IPS-20b (cell line): ENCODE results near the gene DDIT4.
"Not testable (repeated sequence)": the region's sequence is repeated elsewhere in the genome, so short reads cannot be mapped to it uniquely, and the experiment has no call there.

Experiments
- H3K27ac ChIP-seq: one replicate; pipeline ENCODE4 v1.5.1; 2013; ENCODE audit warnings: low read length
- H3K27me3 ChIP-seq: 2 replicates; pipeline ENCODE4 v1.6.1; 2013; ENCODE audit warnings: mild to moderate bottlenecking, low read length, inconsistent platforms; ENCODE audit not compliant: insufficient read depth
- H3K36me3 ChIP-seq: 2 replicates; pipeline ENCODE4 v1.6.1; 2013; ENCODE audit warnings: low read depth, mild to moderate bottlenecking, inconsistent platforms, low read length, moderate library complexity; ENCODE audit not compliant: insufficient read depth
- H3K4me1 ChIP-seq: 2 replicates; pipeline ENCODE4 v1.6.1; 2013; ENCODE audit warnings: mild to moderate bottlenecking, control low read depth, inconsistent platforms, low read length, moderate library complexity; ENCODE audit not compliant: insufficient read depth
- H3K4me3 ChIP-seq: 2 replicates; pipeline ENCODE4 v1.5.1; 2013; ENCODE audit warnings: mild to moderate bottlenecking, low read length, inconsistent platforms
- H3K9ac ChIP-seq: 2 replicates; pipeline ENCODE4 v1.6.1; 2013; ENCODE audit warnings: low read depth, mild to moderate bottlenecking, inconsistent platforms, low read length, moderate library complexity
- H3K9me3 ChIP-seq: 2 replicates; pipeline ENCODE4 v1.6.1; 2013; ENCODE audit warnings: mild to moderate bottlenecking, low read depth, low read length, inconsistent platforms; ENCODE audit not compliant: insufficient read depth

DDIT4 gene

GRCh38 chr10:72291019-72291532 lies 17.4 kb downstream of the DDIT4 start:
- Histone ChIP-seq H3K36me3 (no peaks in the 10 kb centered on the region), H3K4me1 (no peaks in the 10 kb centered on the region; the same call in 1 of the 2 replicates), H3K27me3 (no peaks in the 10 kb centered on the region), H3K9ac (no peak overlapping the region), H3K27ac (no peak overlapping the region), H3K9me3 (no peaks in the 10 kb centered on the region), H3K4me3 (no peak overlapping the region)

- Histone ChIP-seq H3K4me1 (no peaks in the 10 kb centered on the region; the same call in 1 of the 2 replicates), H3K27me3 (peaks cover 2% of the 10 kb centered on the region), H3K4me3 (no peak overlapping the region)
Observed at GRCh38 chr10:72292223-72292691, 18.5 kb downstream of the DDIT4 start.

GRCh38 chr10:72295330-72295910 lies 21.7 kb downstream of the DDIT4 start:
- Histone ChIP-seq H3K9ac (no peak overlapping the region), H3K4me1 (no peaks in the 10 kb centered on the region; the same call in 1 of the 2 replicates), H3K36me3 (no peaks in the 10 kb centered on the region), H3K4me3 (no peak overlapping the region), H3K27ac (no peak overlapping the region), H3K9me3 (no peaks in the 10 kb centered on the region), H3K27me3 (peaks cover 5% of the 10 kb centered on the region)

More at GRCh38 chr10:72292223-72292691, 18.5 kb downstream of the DDIT4 start:
- Histone ChIP-seq H3K36me3 (no peaks in the 10 kb centered on the region), H3K27ac (no peak overlapping the region), H3K9ac (no peak overlapping the region), H3K9me3 (no peaks in the 10 kb centered on the region)

- peak overlapping the region; percentile 84; the same call in 1 of the 2 replicates for H3K4me3 ChIP-seq
- H3K9ac ChIP-seq, H3K4me1 ChIP-seq, H3K36me3 ChIP-seq, H3K9me3 ChIP-seq, H3K27me3 ChIP-seq, H3K27ac ChIP-seq: not testable (repeated sequence)
Observed at GRCh38 chr10:72296829-72297280, 23.1 kb downstream of the DDIT4 start.

GRCh38 chr10:72297281-72297804 lies 23.6 kb downstream of the DDIT4 start:
- Histone ChIP-seq H3K4me1 (no peaks in the 10 kb centered on the region; the same call in 1 of the 2 replicates), H3K27me3 (peaks cover 5% of the 10 kb centered on the region), H3K36me3 (no peaks in the 10 kb centered on the region), H3K9me3 (no peaks in the 10 kb centered on the region), H3K4me3 (peak overlapping the region; percentile 84), H3K9ac (peak overlapping the region; percentile 72; the same call in 1 of the 2 replicates), H3K27ac (peak overlapping the region; percentile 32)

GRCh38 chr10:72297805-72298591 lies 24.3 kb downstream of the DDIT4 start:
- Histone ChIP-seq H3K27me3 (peaks cover 5% of the 10 kb centered on the region), H3K9me3 (no peaks in the 10 kb centered on the region), H3K4me3 (peak overlapping the region; percentile 84), H3K27ac (peak overlapping the region; percentile 32), H3K4me1 (no peaks in the 10 kb centered on the region; the same call in 1 of the 2 replicates), H3K36me3 (no peaks in the 10 kb centered on the region), H3K9ac (peak overlapping the region; percentile 72; the same call in 1 of the 2 replicates)

GRCh38 chr10:72298592-72299519 lies 25.1 kb downstream of the DDIT4 start:
- no peaks in the 10 kb centered on the region; the same call in 1 of the 2 replicates for H3K4me1 ChIP-seq
- no peaks in the 10 kb centered on the region for H3K36me3 ChIP-seq
- H3K9ac ChIP-seq, result peak overlapping the region; percentile 14; the same call in 1 of the 2 replicates
- peaks cover 5% of the 10 kb centered on the region for H3K27me3 ChIP-seq
- peak overlapping the region; percentile 84; the same call in 1 of the 2 replicates for H3K4me3 ChIP-seq
- no peaks in the 10 kb centered on the region for H3K9me3 ChIP-seq
- no peak overlapping the region for H3K27ac ChIP-seq

GRCh38 chr10:72303424-72304128 lies 29.9 kb downstream of the DDIT4 start:
- H3K4me3 ChIP-seq, result no peak overlapping the region
- no peaks in the 10 kb centered on the region for H3K4me1 ChIP-seq
- H3K9ac ChIP-seq, result no peak overlapping the region
- no peaks in the 10 kb centered on the region for H3K9me3 ChIP-seq
- no peaks in the 10 kb centered on the region for H3K27me3 ChIP-seq
- H3K36me3 ChIP-seq, result no peaks in the 10 kb centered on the region
- no peak overlapping the region for H3K27ac ChIP-seq

GRCh38 chr10:72306215-72306760 lies 32.6 kb downstream of the DDIT4 start:
- H3K36me3 ChIP-seq, result no peaks in the 10 kb centered on the region

GRCh38 chr10:72307711-72308110 lies 34.0 kb downstream of the DDIT4 start:
- not testable (repeated sequence) for H3K4me3 ChIP-seq, H3K9ac ChIP-seq, H3K9me3 ChIP-seq, H3K27ac ChIP-seq, H3K36me3 ChIP-seq, H3K27me3 ChIP-seq, H3K4me1 ChIP-seq

More at GRCh38 chr10:72306215-72306760, 32.6 kb downstream of the DDIT4 start:
- peaks cover 6% of the 10 kb centered on the region; the same call in 1 of the 2 replicates for H3K4me1 ChIP-seq
- H3K9ac ChIP-seq, result no peak overlapping the region
- H3K27ac ChIP-seq, result no peak overlapping the region
- no peaks in the 10 kb centered on the region for H3K27me3 ChIP-seq
- no peak overlapping the region for H3K4me3 ChIP-seq
- H3K9me3 ChIP-seq, result no peaks in the 10 kb centered on the region
